Measurements from ENCODE around the gene ERLEC1. TPM values are rescaled to one million over a fixed set of nuclear protein-coding genes. Genes with fewer than 3 reads are reported as not detected.

The ERLEC1 gene
- total RNA-seq, 1 donor from 2014 or later = 41.7 TPM

GRCh38 chr2:53854678-53855077 lies 67.8 kb downstream of the ERLEC1 start:
- no peak for TF ChIP-seq CTCF (conservative IDR thresholded peaks at IDR 0.05)
- DNase-seq (ENCODE audit: extremely low spot score, unreplicated experiment) = no peak
- no peak overlapping the region for H3K4me3 Mint-ChIP-seq
- H3K9me3 Mint-ChIP-seq = no peaks in the 10 kb centered on the region
- no peaks in the 10 kb centered on the region for H3K27me3 Mint-ChIP-seq
- H3K4me1 Mint-ChIP-seq (ENCODE audit: unreplicated experiment) = no peaks in the 10 kb centered on the region
- H3K36me3 Mint-ChIP-seq = peaks cover 31% of the 10 kb centered on the region
- no peak overlapping the region for H3K27ac Mint-ChIP-seq

- Mint-ChIP-seq H3K4me1 (ENCODE audit: unreplicated experiment) (no peaks in the 10 kb centered on the region), H3K9me3 (no peaks in the 10 kb centered on the region), H3K27me3 (no peaks in the 10 kb centered on the region), H3K36me3 (peaks cover 37% of the 10 kb centered on the region), H3K27ac (no peak overlapping the region), H3K4me3 (no peak overlapping the region)
- no peak for DNase-seq (ENCODE audit: extremely low spot score, unreplicated experiment)
- no peak for TF ChIP-seq CTCF (conservative IDR thresholded peaks at IDR 0.05)
Observed at GRCh38 chr2:53856272-53856671, 69.4 kb downstream of the ERLEC1 start.

GRCh38 chr2:53859206-53860181 lies 72.7 kb downstream of the ERLEC1 start, which contains the start of gene GPR75:
Gene GPR75, minus strand, starts transcription at chr2:53859967. Its CDS starts 5,211 bp downstream, at chr2:53854756.
- Mint-ChIP-seq H3K27ac (no peak within 1 kb of the TSS), H3K4me1 (ENCODE audit: unreplicated experiment) (no peaks in the 10 kb centered on the region), H3K9me3 (no peaks in the 10 kb centered on the region), H3K27me3 (no peaks in the 10 kb centered on the region), H3K36me3 (peaks cover 30% of the 10 kb centered on the region), H3K4me3 (peak within 1 kb of the TSS; percentile 23)
- no peak for TF ChIP-seq CTCF (conservative IDR thresholded peaks at IDR 0.05)
- no peak for DNase-seq (ENCODE audit: extremely low spot score, unreplicated experiment)

- no peaks in the 10 kb centered on the region for H3K4me1 Mint-ChIP-seq (ENCODE audit: unreplicated experiment)
- H3K9me3 Mint-ChIP-seq = no peaks in the 10 kb centered on the region
- no peak overlapping the region for H3K27ac Mint-ChIP-seq
- DNase-seq (ENCODE audit: extremely low spot score, unreplicated experiment) = no peak
- no peak overlapping the region for H3K4me3 Mint-ChIP-seq
- H3K27me3 Mint-ChIP-seq = no peaks in the 10 kb centered on the region
- no peak for TF ChIP-seq CTCF (conservative IDR thresholded peaks at IDR 0.05)
- peaks cover 40% of the 10 kb centered on the region for H3K36me3 Mint-ChIP-seq
Observed at GRCh38 chr2:53861824-53862223, 75.0 kb downstream of the ERLEC1 start.

GRCh38 chr2:53863538-53864227 lies 76.8 kb downstream of the ERLEC1 start:
- Mint-ChIP-seq H3K27me3 (no peaks in the 10 kb centered on the region), H3K36me3 (peaks cover 43% of the 10 kb centered on the region)
- no peak for DNase-seq (ENCODE audit: extremely low spot score, unreplicated experiment)

More at GRCh38 chr2:53863538-53864227, 76.8 kb downstream of the ERLEC1 start:
- H3K9me3 Mint-ChIP-seq = no peaks in the 10 kb centered on the region
- H3K4me3 Mint-ChIP-seq = no peak overlapping the region
- no peak overlapping the region for H3K27ac Mint-ChIP-seq
- TF ChIP-seq CTCF (conservative IDR thresholded peaks at IDR 0.05) = no peak
- no peaks in the 10 kb centered on the region for H3K4me1 Mint-ChIP-seq (ENCODE audit: unreplicated experiment)
